Tibial nerve (tissue), 4 donors: Measurements from ENCODE around the gene WWTR1.

ENCODE experiments used
- EP300 ChIP-seq, 2 donors: sonication (generic); formaldehyde crosslinking; IDR thresholded peaks; one replicate each; pipeline ENCODE4 v1.6.1; 2017; ENCODE audit warnings: antibody characterized with exemption in 2 of 2, mild to moderate bottlenecking in 1 of 2
- POLR2A ChIP-seq, 2 donors: fragments of 450-650 bp; IDR thresholded peaks; one replicate each; pipeline ENCODE4 v1.6.1; 2017; ENCODE audit warnings: antibody characterized with exemption in 2 of 2, mild to moderate bottlenecking in 2 of 2, moderate library complexity in 2 of 2
- TF ChIP-seq, protein P1 (sequence below), 5 experiments: fragments of 200-600 bp in 3 of 5; fragments of 450-650 bp in 2 of 5; sonication (generic) in 3 of 5; IDR thresholded peaks; one replicate each; pipeline ENCODE4 v1.5.1; 2016 to 2019; ENCODE audit warnings: antibody characterized with exemption in 5 of 5, mild to moderate bottlenecking in 3 of 5, moderate library complexity in 2 of 5

DNA sequence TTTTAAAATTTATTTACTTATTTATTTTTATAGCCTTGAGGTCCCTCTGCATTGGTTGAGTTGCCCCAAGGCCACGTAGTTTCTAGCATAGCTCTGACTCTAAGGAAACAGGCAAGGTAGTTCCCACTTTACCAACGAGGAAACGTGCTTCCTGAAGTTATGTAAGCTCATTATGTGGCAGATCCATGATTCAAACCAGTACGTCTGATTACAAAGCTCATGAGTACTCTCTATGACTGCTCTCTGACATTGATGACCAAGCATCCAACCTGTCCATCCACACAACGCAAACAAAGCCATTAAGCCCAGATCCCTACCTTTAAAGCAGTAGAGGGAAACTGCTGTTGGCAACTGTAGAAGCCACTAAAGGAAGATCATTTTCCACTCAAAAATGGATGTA lies 25.6 kb downstream of the WWTR1 start:
- TF ChIP-seq, protein P1, sequence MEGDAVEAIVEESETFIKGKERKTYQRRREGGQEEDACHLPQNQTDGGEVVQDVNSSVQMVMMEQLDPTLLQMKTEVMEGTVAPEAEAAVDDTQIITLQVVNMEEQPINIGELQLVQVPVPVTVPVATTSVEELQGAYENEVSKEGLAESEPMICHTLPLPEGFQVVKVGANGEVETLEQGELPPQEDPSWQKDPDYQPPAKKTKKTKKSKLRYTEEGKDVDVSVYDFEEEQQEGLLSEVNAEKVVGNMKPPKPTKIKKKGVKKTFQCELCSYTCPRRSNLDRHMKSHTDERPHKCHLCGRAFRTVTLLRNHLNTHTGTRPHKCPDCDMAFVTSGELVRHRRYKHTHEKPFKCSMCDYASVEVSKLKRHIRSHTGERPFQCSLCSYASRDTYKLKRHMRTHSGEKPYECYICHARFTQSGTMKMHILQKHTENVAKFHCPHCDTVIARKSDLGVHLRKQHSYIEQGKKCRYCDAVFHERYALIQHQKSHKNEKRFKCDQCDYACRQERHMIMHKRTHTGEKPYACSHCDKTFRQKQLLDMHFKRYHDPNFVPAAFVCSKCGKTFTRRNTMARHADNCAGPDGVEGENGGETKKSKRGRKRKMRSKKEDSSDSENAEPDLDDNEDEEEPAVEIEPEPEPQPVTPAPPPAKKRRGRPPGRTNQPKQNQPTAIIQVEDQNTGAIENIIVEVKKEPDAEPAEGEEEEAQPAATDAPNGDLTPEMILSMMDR (IDR thresholded peaks at IDR 0.05) = no peak
- TF ChIP-seq EP300 (IDR thresholded peaks at IDR 0.05) = no peak
- no peak for TF ChIP-seq POLR2A (IDR thresholded peaks at IDR 0.05)
